Lower leg skin (tissue), 3 donors: ENCODE measurements around the gene NOTCH1.

Experiments used
- POLR2A ChIP-seq, 2 donors: fragments of 450-650 bp; IDR thresholded peaks; one replicate each; pipeline ENCODE4 v1.6.1; 2016 to 2017; ENCODE audit warnings: antibody characterized with exemption in 2 of 2, mild to moderate bottlenecking in 1 of 2, moderate library complexity in 1 of 2
- TF ChIP-seq, protein P1 (sequence below), 3 donors: fragments of 450-650 bp; IDR thresholded peaks; one replicate each; pipeline ENCODE4 v1.5.1; 2016; ENCODE audit warnings: antibody characterized with exemption in 3 of 3, mild to moderate bottlenecking in 3 of 3, moderate library complexity in 2 of 3

DNA sequence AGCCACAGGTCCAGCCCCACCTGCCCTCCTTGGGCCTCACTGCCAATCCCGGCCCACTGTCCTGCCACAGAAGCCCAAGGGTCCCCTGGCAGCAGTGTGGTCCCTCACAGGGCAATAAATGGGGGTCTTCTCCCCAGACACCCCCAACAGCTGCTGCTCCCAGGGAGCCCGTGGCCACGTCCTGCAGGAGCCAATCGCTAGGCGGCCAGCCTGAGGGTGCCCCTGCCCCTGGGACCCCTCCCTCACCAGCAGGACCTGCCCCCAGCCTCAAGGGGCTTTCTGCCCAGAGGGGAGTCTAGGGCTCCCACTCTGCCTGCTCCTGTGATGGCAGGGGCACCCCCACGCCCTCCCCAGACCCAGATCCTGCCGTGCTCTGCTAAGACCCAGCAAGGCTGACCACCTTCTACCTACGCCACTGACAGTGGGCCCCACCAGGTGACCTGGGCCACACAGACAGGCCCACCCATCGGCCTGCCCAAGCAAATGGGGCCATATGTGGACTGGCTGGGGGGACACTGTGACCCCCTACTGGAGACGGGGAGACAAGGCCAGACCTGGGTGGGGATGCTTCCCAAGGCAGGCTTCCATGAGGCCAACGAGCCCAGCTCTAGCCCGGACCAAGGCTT, 17.0 kb downstream of the NOTCH1 start:
- TF ChIP-seq, protein P1, sequence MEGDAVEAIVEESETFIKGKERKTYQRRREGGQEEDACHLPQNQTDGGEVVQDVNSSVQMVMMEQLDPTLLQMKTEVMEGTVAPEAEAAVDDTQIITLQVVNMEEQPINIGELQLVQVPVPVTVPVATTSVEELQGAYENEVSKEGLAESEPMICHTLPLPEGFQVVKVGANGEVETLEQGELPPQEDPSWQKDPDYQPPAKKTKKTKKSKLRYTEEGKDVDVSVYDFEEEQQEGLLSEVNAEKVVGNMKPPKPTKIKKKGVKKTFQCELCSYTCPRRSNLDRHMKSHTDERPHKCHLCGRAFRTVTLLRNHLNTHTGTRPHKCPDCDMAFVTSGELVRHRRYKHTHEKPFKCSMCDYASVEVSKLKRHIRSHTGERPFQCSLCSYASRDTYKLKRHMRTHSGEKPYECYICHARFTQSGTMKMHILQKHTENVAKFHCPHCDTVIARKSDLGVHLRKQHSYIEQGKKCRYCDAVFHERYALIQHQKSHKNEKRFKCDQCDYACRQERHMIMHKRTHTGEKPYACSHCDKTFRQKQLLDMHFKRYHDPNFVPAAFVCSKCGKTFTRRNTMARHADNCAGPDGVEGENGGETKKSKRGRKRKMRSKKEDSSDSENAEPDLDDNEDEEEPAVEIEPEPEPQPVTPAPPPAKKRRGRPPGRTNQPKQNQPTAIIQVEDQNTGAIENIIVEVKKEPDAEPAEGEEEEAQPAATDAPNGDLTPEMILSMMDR (IDR thresholded peaks at IDR 0.05): no peak
- no peak for TF ChIP-seq POLR2A (IDR thresholded peaks at IDR 0.05)
